Activated CD8-positive, alpha-beta T cell treated with anti-CD3 and anti-CD28 coated beads, Interleukin-2, amount 10 ng/mL, durations not matched to agents 7 days and 5 days (primary cell): ENCODE results near the gene CSRP2. TPM values are rescaled to one million over a fixed set of nuclear protein-coding genes. Genes with fewer than 3 reads are reported as not detected.

Experiments used
- ATAC-seq: fragments of 150-1000 bp; cut with Tn5 transposase; one replicate; pipeline ENCODE4 v1.10.0; 2021; ENCODE audit warnings: moderate library complexity
- CTCF ChIA-PET: fragments of 350-600 bp; sonication (Branson Sonifier 250); formaldehyde crosslinking; loops from one replicate; lab custom pipeline; 2021; ENCODE audit warnings: antibody characterized with exemption; lab: Charles Lee
- POLR2A ChIA-PET: fragments of 350-600 bp; sonication (Branson Sonifier 250); formaldehyde crosslinking; loops from one replicate; lab custom pipeline; 2021; ENCODE audit warnings: antibody characterized with exemption; lab: Charles Lee
- DNase-seq: peaks from one replicate; pipeline ENCODE4 v3.0.0-alpha.2; 2020
- H3K27ac Mint-ChIP-seq: one replicate; pipeline ENCODE4 v1.8.0; 2021; ENCODE audit warnings: mild to moderate bottlenecking, mixed read lengths
- H3K27me3 Mint-ChIP-seq: one replicate; pipeline ENCODE4 v1.8.0; 2021; ENCODE audit warnings: low read depth, mixed read lengths
- H3K36me3 Mint-ChIP-seq: one replicate; pipeline ENCODE4 v1.8.0; 2021; ENCODE audit warnings: low read depth, mixed read lengths
- H3K4me1 Mint-ChIP-seq: one replicate; pipeline ENCODE4 v1.8.0; 2021; ENCODE audit warnings: low read depth, mixed read lengths
- H3K4me3 Mint-ChIP-seq: one replicate; pipeline ENCODE4 v1.8.0; 2021; ENCODE audit warnings: mild to moderate bottlenecking, mixed read lengths
- H3K9me3 Mint-ChIP-seq: one replicate; pipeline ENCODE4 v1.8.0; 2022; ENCODE audit warnings: mixed read lengths; ENCODE audit not compliant: insufficient read depth
- total RNA-seq, 2 experiments: library from RNA; stranded (reverse); gene quantifications; one replicate each; pipeline ENCODE4 v1.2.3, GENCODE V29; 2021

CSRP2 gene
- total RNA-seq, 2 experiments from 2014 or later, result 0.47 TPM; not detected in 1

- POLR2A ChIA-PET, result no interaction called here
- ATAC-seq (no peak), DNase-seq (no peak)
- Mint-ChIP-seq H3K9me3 (no peaks in the 10 kb centered on the region), H3K27ac (no peak overlapping the region), H3K4me1 (no peaks in the 10 kb centered on the region), H3K4me3 (no peak overlapping the region), H3K27me3 (peaks cover 14% of the 10 kb centered on the region), H3K36me3 (no peaks in the 10 kb centered on the region)
- CTCF ChIA-PET, result interaction anchor here (1.4 kb wide), 1 partner anchor 12 kb away, joined by 5 read pairs; no protein-coding TSS in a partner anchor
Measured at GRCh38 chr12:76914102-76914859, 35.5 kb upstream of the CSRP2 start.

- ATAC-seq, result no peak
- no peaks in the 10 kb centered on the region for H3K4me1 Mint-ChIP-seq
- H3K36me3 Mint-ChIP-seq, result no peaks in the 10 kb centered on the region
- no peak overlapping the region for H3K4me3 Mint-ChIP-seq
- no peak overlapping the region for H3K27ac Mint-ChIP-seq
- H3K9me3 Mint-ChIP-seq, result no peaks in the 10 kb centered on the region
- ChIA-PET POLR2A (no interaction called here), CTCF (interaction anchor here (2.0 kb wide), 1 partner anchor 102 kb away, joined by 4 read pairs; no protein-coding TSS in a partner anchor)
- H3K27me3 Mint-ChIP-seq, result peaks cover 2% of the 10 kb centered on the region
- no peak for DNase-seq
Measured at GRCh38 chr12:76909290-76909689, 30.5 kb upstream of the CSRP2 start.

- CTCF ChIA-PET, result interaction anchor here (2.0 kb wide), 1 partner anchor 102 kb away, joined by 4 read pairs; no protein-coding TSS in a partner anchor
- Mint-ChIP-seq H3K4me1 (no peaks in the 10 kb centered on the region), H3K4me3 (no peak overlapping the region), H3K27ac (no peak overlapping the region), H3K36me3 (no peaks in the 10 kb centered on the region), H3K27me3 (peaks cover 2% of the 10 kb centered on the region), H3K9me3 (no peaks in the 10 kb centered on the region)
- no peak for ATAC-seq
- POLR2A ChIA-PET, result no interaction called here
- no peak for DNase-seq
Measured at GRCh38 chr12:76908303-76909017, 29.6 kb upstream of the CSRP2 start.

GRCh38 chr12:76901628-76902380 is 23.0 kb upstream of the CSRP2 start:
- Mint-ChIP-seq H3K36me3 (no peaks in the 10 kb centered on the region), H3K4me3 (no peak overlapping the region), H3K4me1 (peaks cover 10% of the 10 kb centered on the region), H3K9me3 (no peaks in the 10 kb centered on the region), H3K27ac (no peak overlapping the region), H3K27me3 (no peaks in the 10 kb centered on the region)
- no peak for DNase-seq
- ChIA-PET CTCF (interaction anchor here (0.9 to 1.5 kb wide), 2 partner anchors 14 to 109 kb away, joined by 3 to 5 read pairs; no protein-coding TSS in a partner anchor), POLR2A (no interaction called here)
- no peak for ATAC-seq

GRCh38 chr12:76899522-76899921 is 20.7 kb upstream of the CSRP2 start:
- Mint-ChIP-seq H3K36me3 (no peaks in the 10 kb centered on the region), H3K4me1 (peaks cover 10% of the 10 kb centered on the region)
- POLR2A ChIA-PET, result no interaction called here

GRCh38 chr12:76898442-76898841 is 19.6 kb upstream of the CSRP2 start:
- CTCF ChIA-PET, result no interaction called here
- H3K27ac Mint-ChIP-seq, result no peak overlapping the region
- no peak overlapping the region for H3K4me3 Mint-ChIP-seq
- H3K36me3 Mint-ChIP-seq, result no peaks in the 10 kb centered on the region
- POLR2A ChIA-PET, result no interaction called here
- ATAC-seq, result no peak
- no peak for DNase-seq
- H3K9me3 Mint-ChIP-seq, result peaks cover 3% of the 10 kb centered on the region
- H3K27me3 Mint-ChIP-seq, result no peaks in the 10 kb centered on the region
- peaks cover 10% of the 10 kb centered on the region for H3K4me1 Mint-ChIP-seq

More at GRCh38 chr12:76899522-76899921, 20.7 kb upstream of the CSRP2 start:
- H3K27ac Mint-ChIP-seq, result no peak overlapping the region
- H3K4me3 Mint-ChIP-seq, result no peak overlapping the region
- DNase-seq (no peak), ATAC-seq (no peak)
- no peaks in the 10 kb centered on the region for H3K9me3 Mint-ChIP-seq
- H3K27me3 Mint-ChIP-seq, result no peaks in the 10 kb centered on the region
- CTCF ChIA-PET, result no interaction called here

GRCh38 chr12:76896274-76896673 is 17.5 kb upstream of the CSRP2 start:
- no peaks in the 10 kb centered on the region for H3K36me3 Mint-ChIP-seq
- CTCF ChIA-PET, result no interaction called here
- POLR2A ChIA-PET, result no interaction called here
- DNase-seq, result no peak
- H3K4me1 Mint-ChIP-seq, result no peaks in the 10 kb centered on the region
- ATAC-seq, result no peak
- H3K4me3 Mint-ChIP-seq, result no peak overlapping the region
- no peak overlapping the region for H3K27ac Mint-ChIP-seq
- H3K9me3 Mint-ChIP-seq, result peaks cover 3% of the 10 kb centered on the region
- no peaks in the 10 kb centered on the region for H3K27me3 Mint-ChIP-seq

- ChIA-PET CTCF (no interaction called here), POLR2A (no interaction called here)
- Mint-ChIP-seq H3K27me3 (no peaks in the 10 kb centered on the region), H3K4me3 (no peak overlapping the region), H3K9me3 (peaks cover 3% of the 10 kb centered on the region), H3K36me3 (no peaks in the 10 kb centered on the region), H3K4me1 (peaks cover under 1% of the 10 kb centered on the region), H3K27ac (no peak overlapping the region)
- DNase-seq (no peak), ATAC-seq (no peak)
Measured at GRCh38 chr12:76895796-76896195, 17.0 kb upstream of the CSRP2 start.

- Mint-ChIP-seq H3K36me3 (no peaks in the 10 kb centered on the region), H3K4me3 (no peak overlapping the region), H3K4me1 (peaks cover 8% of the 10 kb centered on the region), H3K9me3 (peaks cover 3% of the 10 kb centered on the region), H3K27ac (no peak overlapping the region), H3K27me3 (no peaks in the 10 kb centered on the region)
- DNase-seq (no peak), ATAC-seq (no peak)
- ChIA-PET POLR2A (interaction anchor here (0.7 kb wide), 1 partner anchor 9 kb away, joined by 3 read pairs; no protein-coding TSS in a partner anchor), CTCF (no interaction called here)
Measured at GRCh38 chr12:76891609-76892008, 12.8 kb upstream of the CSRP2 start.

GRCh38 chr12:76890151-76891143 is 11.6 kb upstream of the CSRP2 start:
- DNase-seq (no peak), ATAC-seq (no peak)
- Mint-ChIP-seq H3K4me3 (no peak overlapping the region), H3K4me1 (peaks cover 8% of the 10 kb centered on the region), H3K27ac (no peak overlapping the region), H3K9me3 (peaks cover 3% of the 10 kb centered on the region), H3K27me3 (no peaks in the 10 kb centered on the region), H3K36me3 (no peaks in the 10 kb centered on the region)
- CTCF ChIA-PET, result no interaction called here
- POLR2A ChIA-PET, result no interaction called here

GRCh38 chr12:76888775-76889174 is 10.0 kb upstream of the CSRP2 start:
- H3K4me3 Mint-ChIP-seq, result no peak overlapping the region
- H3K4me1 Mint-ChIP-seq, result peaks cover 8% of the 10 kb centered on the region
- H3K9me3 Mint-ChIP-seq, result no peaks in the 10 kb centered on the region
- POLR2A ChIA-PET, result no interaction called here
- DNase-seq (no peak), ATAC-seq (no peak)
- CTCF ChIA-PET, result no interaction called here
- H3K27me3 Mint-ChIP-seq, result peaks cover under 1% of the 10 kb centered on the region
- H3K27ac Mint-ChIP-seq, result no peak overlapping the region
- H3K36me3 Mint-ChIP-seq, result no peaks in the 10 kb centered on the region
